Measurements from ENCODE around the gene ATOH8. TPM values are rescaled to one million over a fixed set of nuclear protein-coding genes. Genes with fewer than 3 reads are reported as not detected.
A peak's percentile ranks its signal among the peaks of the same experiment; 100 is the strongest.

Gene ATOH8
- total RNA-seq, 1 donor from 2014 or later = 13.7 TPM

GRCh38 chr2:85793584-85793983, 39.8 kb downstream of the ATOH8 start:
- no peak for TF ChIP-seq CTCF (conservative IDR thresholded peaks at IDR 0.05)
- Mint-ChIP-seq H3K4me3 (no peak overlapping the region), H3K9me3 (no peaks in the 10 kb centered on the region), H3K27ac (no peak overlapping the region), H3K4me1 (ENCODE audit: unreplicated experiment) (peaks cover 59% of the 10 kb centered on the region), H3K36me3 (no peaks in the 10 kb centered on the region), H3K27me3 (peaks cover 15% of the 10 kb centered on the region)
- no peak for DNase-seq (ENCODE audit: extremely low spot score, unreplicated experiment)

- H3K4me1 Mint-ChIP-seq (ENCODE audit: unreplicated experiment) = peaks cover 59% of the 10 kb centered on the region
Measured at GRCh38 chr2:85794038-85794441, 40.2 kb downstream of the ATOH8 start.

GRCh38 chr2:85794491-85795121, 40.8 kb downstream of the ATOH8 start:
- H3K27me3 Mint-ChIP-seq = peaks cover 16% of the 10 kb centered on the region
- peaks cover 59% of the 10 kb centered on the region for H3K4me1 Mint-ChIP-seq (ENCODE audit: unreplicated experiment)
- H3K27ac Mint-ChIP-seq = no peak overlapping the region
- H3K4me3 Mint-ChIP-seq = peak overlapping the region; percentile 11
- no peaks in the 10 kb centered on the region for H3K36me3 Mint-ChIP-seq
- TF ChIP-seq CTCF (conservative IDR thresholded peaks at IDR 0.05) = no peak
- H3K9me3 Mint-ChIP-seq = no peaks in the 10 kb centered on the region
- DNase-seq (ENCODE audit: extremely low spot score, unreplicated experiment) = no peak

More at GRCh38 chr2:85794038-85794441, 40.2 kb downstream of the ATOH8 start:
- no peak for TF ChIP-seq CTCF (conservative IDR thresholded peaks at IDR 0.05)
- H3K4me3 Mint-ChIP-seq = no peak overlapping the region
- H3K9me3 Mint-ChIP-seq = no peaks in the 10 kb centered on the region
- H3K36me3 Mint-ChIP-seq = no peaks in the 10 kb centered on the region
- H3K27me3 Mint-ChIP-seq = peaks cover 15% of the 10 kb centered on the region
- no peak overlapping the region for H3K27ac Mint-ChIP-seq
- no peak for DNase-seq (ENCODE audit: extremely low spot score, unreplicated experiment)

- H3K36me3 Mint-ChIP-seq = no peaks in the 10 kb centered on the region
- peak overlapping the region; percentile 11 for H3K4me3 Mint-ChIP-seq
- H3K27ac Mint-ChIP-seq = no peak overlapping the region
- peaks cover 18% of the 10 kb centered on the region for H3K27me3 Mint-ChIP-seq
- peaks cover 59% of the 10 kb centered on the region for H3K4me1 Mint-ChIP-seq (ENCODE audit: unreplicated experiment)
- TF ChIP-seq CTCF (conservative IDR thresholded peaks at IDR 0.05) = no peak
- DNase-seq (ENCODE audit: extremely low spot score, unreplicated experiment) = no peak
- H3K9me3 Mint-ChIP-seq = no peaks in the 10 kb centered on the region
Measured at GRCh38 chr2:85795331-85796045, 41.7 kb downstream of the ATOH8 start.

- TF ChIP-seq CTCF (conservative IDR thresholded peaks at IDR 0.05) = no peak
- Mint-ChIP-seq H3K27me3 (peaks cover 15% of the 10 kb centered on the region), H3K4me1 (ENCODE audit: unreplicated experiment) (peaks cover 57% of the 10 kb centered on the region), H3K36me3 (no peaks in the 10 kb centered on the region), H3K4me3 (no peak overlapping the region), H3K27ac (no peak overlapping the region), H3K9me3 (no peaks in the 10 kb centered on the region)
- no peak for DNase-seq (ENCODE audit: extremely low spot score, unreplicated experiment)
Measured at GRCh38 chr2:85796046-85796340, 42.2 kb downstream of the ATOH8 start.

All from type B pancreatic cell (in vitro differentiated cells).